Measurements from ENCODE around the gene EXOC6B. TPM values are rescaled to one million over a fixed set of nuclear protein-coding genes. Genes with fewer than 3 reads are reported as not detected.
A peak's percentile ranks its signal among the peaks of the same experiment; 100 is the strongest.

The EXOC6B gene
- total and polyA plus RNA-seq, 9 of the 15 experiments (the other 6 are each of a cell fraction or from before 2014, with no cell fraction given) = 0.28 to 4.2 (median 2.0) TPM

GRCh38 chr2:72835403-72835802, 9.6 kb upstream of the EXOC6B start (continued):
- TF ChIP-seq THRAP3 (IDR thresholded peaks at IDR 0.05; ENCODE audit: borderline replicate concordance) = no peak
- no peak for TF ChIP-seq CEBPG (CRISPR knock-in tag; IDR thresholded peaks at IDR 0.05)
- no peak for TF ChIP-seq CEBPG (tag; conservative IDR thresholded peaks at IDR 0.05 in 1 of 2, IDR thresholded peaks at IDR 0.05 in 1 of 2)
- no peak for TF ChIP-seq GATA2 (CRISPR knock-in tag; IDR thresholded peaks at IDR 0.05)
- no peak for TF ChIP-seq ZKSCAN1 (IDR thresholded peaks at IDR 0.05; ENCODE audit: low read depth, low read length)
- TF ChIP-seq KLF10 (CRISPR knock-in tag; IDR thresholded peaks at IDR 0.05) = no peak
- TF ChIP-seq RNF219 (CRISPR knock-in tag; IDR thresholded peaks at IDR 0.05) = no peak
- no peak for TF ChIP-seq THRB (CRISPR knock-in tag; conservative IDR thresholded peaks at IDR 0.05)

GRCh38 chr2:72834596-72834995, 8.8 kb upstream of the EXOC6B start:
- no peaks in the 10 kb centered on the region for H3K36me3 ChIP-seq (ENCODE audit: control insufficient read depth, insufficient read depth, low read length)
- BruUV-seq (replicated peaks) = no TSS peak
- in situ Hi-C loops (cut with MboI) = no loop called here

More at GRCh38 chr2:72834596-72834995, 8.8 kb upstream of the EXOC6B start:
- Histone ChIP-seq H3K9me1 (ENCODE audit: control insufficient read depth, insufficient read depth, low read length) (no peaks in the 10 kb centered on the region), H2AFZ (ENCODE audit: low read depth, low read length) (no peak overlapping the region), H3K4me3 (no peak overlapping the region), H3K27me3 (ENCODE audit: control insufficient read depth in 2 of 2, insufficient read depth in 2 of 2, low read length in 2 of 2) (peaks cover 6 to 11% of the 10 kb centered on the region in 2 experiments; a peak in 4 of 5 replicates), H3K4me2 (ENCODE audit: insufficient read depth, low read length) (no peak overlapping the region), H4K20me1 (replicated peaks; ENCODE audit: control insufficient read depth, insufficient read depth, low read length) (no peaks in the 10 kb centered on the region), H3K27ac (ENCODE audit: extremely low read depth, low read depth, low read length) (no peak overlapping the region), H3K9me3 (replicated peaks; ENCODE audit: control insufficient read depth, insufficient read depth, low read depth, low read length) (no peaks in the 10 kb centered on the region), H3K79me2 (ENCODE audit: control insufficient read depth, insufficient read depth, low read length) (no peaks in the 10 kb centered on the region), H3K9ac (ENCODE audit: insufficient read depth in 1 of 2, low read depth in 2 of 2, low read length in 2 of 2) (no peak overlapping the region), H3K4me1 (replicated peaks in 1 of 2; ENCODE audit: control insufficient read depth in 2 of 2, insufficient read depth in 2 of 2, low read length in 2 of 2) (no peaks in the 10 kb centered on the region)
- 0% methylated on average over 1 of the region's 1 CpG for WGBS (ENCODE audit: insufficient coverage, low coverage, missing lambda C conversion rate)
- intact Hi-C loops (cut with micrococcal nuclease) = no loop called here
- DNase-seq (ENCODE audit: extremely low read depth in 1 of 4, low spot score in 3 of 4) (no peak), ATAC-seq (no peak), FAIRE-seq (no peak)
- ChIA-PET CTCF (ENCODE audit: low intra/inter-chr PET ratio) (no interaction called here), POLR2A (no interaction called here)
- TF ChIP-seq GMEB1 (CRISPR knock-in tag; IDR thresholded peaks at IDR 0.05) = no peak
- peak; percentile 14 for TF ChIP-seq NFYB (IDR thresholded peaks at IDR 0.05; ENCODE audit: extremely low read depth, insufficient read length)
- TF ChIP-seq PRDM10 (IDR thresholded peaks at IDR 0.05; ENCODE audit: partially characterized antibody) = no peak

Measured in K562 (cell line).